GM21619 (cell line): Measurements from ENCODE around the gene RASGEF1B.

Experiments used
- ATAC-seq: cut with Tn5 transposase; IDR thresholded peaks from one replicate; pipeline ENCODE4 v1.9.1; 2021; ENCODE audit not compliant: unreplicated experiment

The RASGEF1B gene

GRCh38 chr4:81471588-81472280 is at the start of gene RASGEF1B:
Gene RASGEF1B, minus strand, starts transcription at chr4:81471907. Its CDS starts 12,399 bp downstream, at chr4:81459508.
- peak; percentile 94 for ATAC-seq

GRCh38 chr4:81519856-81520255 is 48.1 kb upstream of the RASGEF1B start:
- no peak for ATAC-seq

GRCh38 chr4:81519427-81519773 is 47.7 kb upstream of the RASGEF1B start:
- no peak for ATAC-seq

DNA sequence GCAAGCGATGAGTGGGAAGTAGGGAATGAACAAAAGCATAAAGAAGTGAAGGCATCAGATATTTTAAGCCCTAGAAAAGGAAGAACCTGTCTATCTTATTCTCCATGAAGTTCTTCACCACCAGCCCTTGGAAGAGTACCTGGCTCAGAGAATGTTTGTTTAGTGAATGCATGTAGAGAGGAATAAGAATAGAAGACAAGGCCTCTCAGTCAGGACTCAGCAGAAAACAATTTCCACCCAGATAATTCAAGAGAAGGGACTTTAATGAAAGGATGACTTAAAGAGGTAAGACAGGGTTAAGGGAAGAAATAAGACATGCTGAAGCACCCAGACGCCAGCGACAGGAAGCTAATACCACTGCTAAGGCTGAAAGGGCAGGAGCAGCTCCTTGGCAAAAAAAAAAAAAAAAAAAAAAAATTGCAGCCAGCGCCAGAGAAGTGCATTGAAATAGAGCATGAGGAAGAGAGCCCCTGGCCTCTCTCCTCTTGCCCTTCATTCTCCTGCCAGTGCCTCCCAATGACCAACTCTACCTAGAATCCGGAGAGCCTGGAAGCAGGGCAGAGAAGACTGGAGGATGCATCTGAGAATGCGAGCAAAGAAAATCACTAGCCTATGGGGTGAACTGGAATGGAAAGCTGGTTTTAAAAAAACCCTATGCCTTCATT is 47.2 kb upstream of the RASGEF1B start:
- ATAC-seq = no peak

- no peak for ATAC-seq
Observed at GRCh38 chr4:81516241-81516640, 44.5 kb upstream of the RASGEF1B start.

GRCh38 chr4:81512757-81513501 is 41.2 kb upstream of the RASGEF1B start:
- ATAC-seq = no peak

GRCh38 chr4:81512001-81512756 is 40.5 kb upstream of the RASGEF1B start:
- no peak for ATAC-seq

DNA sequence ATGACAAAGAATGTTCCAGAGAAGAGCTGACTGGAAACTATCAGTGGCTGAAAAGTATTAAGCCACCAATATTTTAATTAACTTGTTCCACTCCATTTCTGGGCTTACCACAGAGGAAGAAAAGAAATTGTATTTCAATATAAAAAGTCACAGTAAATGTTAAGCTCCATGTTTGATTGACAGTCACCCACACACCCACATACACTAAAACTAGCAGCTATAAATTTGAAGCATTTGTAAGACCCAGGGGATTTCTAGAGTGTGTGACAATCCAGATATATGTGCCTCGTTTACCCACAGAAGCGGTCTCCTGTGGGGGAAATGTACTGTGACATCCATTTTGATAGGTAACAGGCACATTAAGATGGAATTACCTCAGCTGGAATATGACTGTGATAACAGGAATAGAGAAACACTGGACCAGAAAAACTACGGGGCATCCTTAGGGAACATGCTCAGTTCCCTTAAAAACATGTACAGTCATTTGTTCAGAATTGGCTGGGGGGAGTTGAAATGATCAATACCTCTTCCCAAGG is 39.0 kb upstream of the RASGEF1B start:
- ATAC-seq = no peak

GRCh38 chr4:81509822-81510221 is 38.1 kb upstream of the RASGEF1B start:
- no peak for ATAC-seq

GRCh38 chr4:81509191-81509590 is 37.5 kb upstream of the RASGEF1B start:
- no peak for ATAC-seq

DNA sequence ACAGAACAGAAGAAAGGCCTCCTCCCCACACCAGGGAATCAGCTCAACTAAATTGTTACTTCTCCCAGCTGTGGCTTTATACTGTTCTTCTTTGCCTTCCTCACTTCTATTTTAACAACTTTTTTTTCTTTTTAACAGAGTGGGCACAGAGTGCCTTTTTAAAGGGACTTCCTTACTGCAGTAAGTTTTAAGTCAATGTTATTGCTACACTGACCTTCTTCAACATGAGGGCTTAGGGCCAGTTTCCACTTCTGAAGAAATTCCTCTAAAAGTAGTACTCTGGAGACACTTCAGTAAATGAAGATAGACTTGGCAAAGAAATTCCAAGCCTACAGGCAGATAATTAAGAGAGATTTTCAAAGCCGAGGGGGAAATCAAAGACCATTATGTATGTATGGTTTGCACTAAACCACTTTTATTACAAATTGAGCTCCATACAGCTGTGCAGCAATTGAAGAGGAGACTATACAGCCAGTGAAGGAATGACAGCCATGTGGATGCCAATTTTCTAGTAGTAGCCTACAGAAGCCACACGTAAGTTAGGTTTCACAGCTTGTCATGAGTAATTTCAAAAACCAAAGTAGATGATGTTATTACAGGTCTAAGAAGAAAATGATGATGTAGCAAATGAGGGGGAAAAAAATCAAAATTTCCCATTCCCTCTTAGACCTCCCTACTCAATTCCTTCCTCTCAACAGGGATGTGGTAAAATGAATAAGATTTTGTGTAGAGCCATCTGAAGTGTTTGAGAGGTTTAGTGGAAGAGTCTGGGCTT is 36.9 kb upstream of the RASGEF1B start:
- no peak for ATAC-seq

DNA sequence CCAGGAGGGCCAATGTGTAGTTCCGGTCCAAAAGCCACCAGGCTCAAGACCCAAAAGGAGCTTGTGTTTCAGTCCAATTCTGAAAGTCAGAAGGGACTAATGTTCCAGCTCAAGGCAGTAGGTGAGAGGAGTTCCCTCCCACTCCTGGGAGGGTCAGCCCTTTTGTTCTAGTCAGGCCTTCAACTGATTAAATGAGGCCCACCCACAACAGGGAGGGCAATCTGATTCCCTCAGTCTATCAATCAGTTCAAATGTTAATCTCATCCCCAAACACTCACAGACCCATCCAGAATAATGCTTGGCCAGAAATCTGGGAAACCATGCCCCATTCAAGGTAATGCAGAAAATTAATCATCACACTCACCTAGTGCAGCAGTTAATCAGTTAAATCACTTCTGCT is 35.8 kb upstream of the RASGEF1B start:
- ATAC-seq = no peak

DNA sequence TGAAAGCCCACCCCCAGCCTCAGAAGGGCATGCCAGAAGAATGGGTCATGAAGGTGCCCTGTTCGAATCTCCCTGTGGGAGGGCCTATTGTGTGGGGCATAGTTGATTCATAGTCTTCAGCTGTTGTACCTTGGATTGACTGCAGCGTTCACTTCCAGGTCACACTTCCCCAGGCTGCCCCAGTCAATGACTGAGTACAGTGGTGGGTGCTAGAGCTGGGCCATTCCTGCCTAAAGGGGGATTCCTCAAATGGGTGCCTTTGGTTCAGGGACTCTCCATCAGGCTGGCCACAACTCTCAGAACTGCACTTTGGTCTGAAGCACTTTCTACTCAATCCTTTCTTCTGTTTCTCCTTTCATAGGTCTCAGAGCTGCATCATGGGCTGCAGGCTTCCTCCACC is 35.0 kb upstream of the RASGEF1B start:
- ATAC-seq = peak; percentile 46

DNA sequence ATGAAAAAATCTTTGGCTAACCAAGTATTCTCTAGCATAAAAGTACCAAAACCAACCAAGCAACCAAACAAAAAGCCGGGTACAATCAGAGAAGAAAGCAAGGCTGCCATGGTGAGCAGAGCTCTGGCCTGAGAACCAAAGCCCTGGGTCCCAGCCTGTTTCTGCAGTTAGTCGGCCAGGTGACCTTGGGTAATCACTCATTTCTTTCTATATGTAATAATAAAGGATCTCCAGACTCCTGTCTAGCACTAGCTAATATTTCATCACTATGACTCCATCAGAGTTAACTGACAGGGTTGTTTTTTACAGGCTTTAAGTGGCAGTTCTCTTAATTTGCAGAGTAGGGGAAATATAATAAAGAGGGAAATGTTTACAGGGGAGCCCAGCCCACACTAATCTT is 34.0 kb upstream of the RASGEF1B start:
- no peak for ATAC-seq

GRCh38 chr4:81505004-81505598 is 33.4 kb upstream of the RASGEF1B start:
- peak; percentile 48 for ATAC-seq

DNA sequence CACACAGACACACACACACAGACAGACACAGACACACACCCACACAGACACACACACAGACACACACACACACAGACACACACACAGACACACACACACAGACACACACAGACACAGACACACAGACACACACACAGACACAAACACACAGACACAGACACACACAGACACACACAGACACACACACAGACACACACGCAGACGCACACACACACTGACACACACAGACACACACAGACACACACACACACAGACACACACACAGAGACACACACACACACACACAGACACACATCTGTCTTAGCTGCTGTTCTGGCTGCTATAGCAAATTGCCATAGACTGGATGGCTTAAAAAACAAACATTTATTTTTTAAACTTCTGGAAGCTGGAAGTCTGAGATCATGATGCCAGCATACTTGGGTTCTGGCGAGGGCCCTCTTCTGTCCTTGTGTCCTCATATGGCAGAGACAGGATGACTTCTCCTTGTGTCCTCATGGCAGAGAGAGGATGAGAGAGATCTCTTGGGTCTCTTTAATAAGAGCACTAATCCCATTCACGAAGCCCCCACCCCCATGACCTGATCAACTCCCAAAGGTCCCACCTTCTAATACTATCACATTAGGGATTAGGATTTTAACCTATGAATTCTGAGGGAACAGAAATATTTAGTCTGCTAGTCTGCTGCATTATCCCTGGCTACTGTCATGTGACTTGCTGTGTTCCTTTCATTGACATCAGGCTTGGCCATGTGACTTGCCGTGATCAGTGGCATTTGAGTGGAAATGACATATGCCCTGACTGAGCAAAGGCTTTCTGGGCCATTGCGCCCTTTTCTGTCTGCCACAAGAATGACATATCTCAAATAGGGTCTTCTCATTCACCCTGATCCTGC is 32.7 kb upstream of the RASGEF1B start:
- ATAC-seq = no peak

DNA sequence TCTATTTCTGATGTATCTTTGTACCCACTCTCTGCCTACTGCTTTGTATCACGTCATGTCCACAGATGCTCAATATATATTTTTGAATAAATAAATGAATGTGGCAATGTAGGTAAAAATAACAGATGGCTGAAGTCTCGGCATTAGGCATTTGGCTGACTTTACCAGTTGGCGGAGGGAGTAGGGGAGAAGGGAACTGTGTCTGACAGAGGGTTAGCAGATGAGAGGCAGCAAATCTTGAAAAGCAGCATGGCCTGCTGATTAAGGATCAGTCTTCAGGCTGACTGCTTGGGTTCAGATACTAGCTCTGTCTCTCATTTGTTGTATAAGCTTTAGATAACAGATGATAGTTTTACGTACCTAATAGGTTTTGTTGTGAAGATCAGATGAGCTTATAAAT is 31.9 kb upstream of the RASGEF1B start:
- no peak for ATAC-seq

DNA sequence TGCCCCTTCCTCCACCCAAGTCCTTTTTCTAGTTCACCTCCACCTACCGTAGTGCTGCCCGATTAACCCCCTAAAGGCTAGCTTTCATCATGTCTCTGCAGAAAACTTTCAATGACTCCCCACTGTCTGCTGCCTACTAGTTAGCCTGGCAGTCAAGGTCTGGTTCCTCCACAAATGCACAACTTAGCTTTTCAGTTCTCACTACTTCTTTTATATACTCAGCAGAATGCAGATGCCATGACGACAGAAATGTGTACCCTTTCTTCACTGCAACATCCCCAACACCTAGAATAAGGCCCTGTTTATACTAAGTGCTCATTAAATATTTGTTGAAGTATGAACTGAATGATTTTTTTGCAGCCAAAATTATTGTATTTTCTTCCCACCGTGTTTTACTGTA is 30.9 kb upstream of the RASGEF1B start:
- ATAC-seq = no peak

DNA sequence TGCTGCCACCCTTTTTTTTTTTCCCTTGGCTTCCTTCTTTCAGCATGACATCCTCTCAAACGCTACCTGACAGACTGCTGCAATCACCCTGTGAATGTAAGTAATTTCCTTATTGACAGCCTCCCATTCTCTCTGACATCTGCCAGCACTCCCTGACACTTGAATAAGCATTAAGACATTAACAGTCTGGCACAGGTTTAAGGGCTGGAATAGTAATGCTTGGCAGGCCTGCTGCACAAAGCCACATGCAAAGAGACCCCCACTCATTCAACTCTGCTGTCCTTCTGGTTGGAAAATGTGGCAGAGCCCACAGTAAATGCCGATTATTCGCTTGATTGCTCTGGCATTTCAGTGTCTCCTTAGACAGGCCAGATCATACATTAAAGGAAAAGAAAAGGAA is 28.1 kb upstream of the RASGEF1B start:
- ATAC-seq = no peak
